ENCODE data around the gene DENND2A.
"Not testable (repeated sequence)": the region's sequence is repeated elsewhere in the genome, so short reads cannot be mapped to it uniquely, and the experiment has no call there.

DENND2A gene

GRCh38 chr7:140640727-140641523, at the start of gene DENND2A:
DENND2A (minus strand) TSS chr7:140640813; CDS start chr7:140602397, 38,416 bp downstream.
- peak within 1 kb of the TSS; percentile 28; the same call in 1 of the 2 replicates for H3K4me3 ChIP-seq (ENCODE audit: low read length)
- no peak for TF ChIP-seq ZNF274 (IDR thresholded peaks at IDR 0.05; ENCODE audit: low read depth, low read length)

DNA sequence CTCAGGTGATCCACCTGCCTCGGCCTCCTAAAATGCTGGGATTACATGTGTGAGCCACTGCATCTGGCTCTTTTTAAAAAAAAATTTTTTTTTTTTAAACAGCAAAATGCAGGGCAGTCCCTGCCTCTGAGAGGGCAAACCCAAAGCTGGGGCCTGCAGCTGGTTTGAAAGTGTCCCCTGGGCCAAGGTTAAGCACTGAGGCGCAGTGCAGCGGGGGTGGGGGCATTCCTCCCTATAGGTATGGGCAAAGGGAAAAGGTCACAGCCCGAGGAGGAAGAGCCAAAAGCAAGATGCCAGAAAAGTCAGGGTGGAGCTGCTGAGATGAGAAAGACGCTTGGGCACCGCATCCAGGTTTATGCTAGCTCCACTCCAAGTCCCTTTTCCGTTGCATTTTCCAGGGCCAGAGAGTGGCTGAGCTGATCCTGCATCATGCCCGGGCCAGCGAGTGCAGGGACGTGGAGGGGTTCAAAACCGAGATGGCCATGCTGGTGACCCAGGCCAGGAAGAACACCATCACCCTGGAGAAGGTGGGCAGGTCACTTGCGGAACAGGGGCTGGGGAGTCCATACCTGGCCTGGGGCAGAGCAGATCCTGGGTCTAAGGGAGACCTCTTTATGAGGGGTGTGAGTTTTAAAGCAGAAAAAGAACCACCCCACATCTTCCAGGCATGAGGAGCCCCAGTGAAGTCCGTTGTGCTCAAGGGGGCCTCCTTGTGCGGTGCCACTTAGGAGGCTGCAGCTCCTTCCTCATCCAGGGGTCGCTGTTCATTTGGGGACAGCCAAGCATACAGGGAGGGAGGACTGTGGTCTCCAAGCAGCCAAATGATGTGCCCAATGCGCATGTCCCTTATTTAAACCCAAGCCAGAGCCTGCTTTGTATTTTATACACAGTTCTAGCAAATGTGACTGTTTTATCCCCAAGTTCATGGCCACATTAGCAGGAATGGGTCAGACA, 48.9 kb upstream of the DENND2A start:
- no peak overlapping the region for H3K4me3 ChIP-seq (ENCODE audit: low read length)
- no peak for TF ChIP-seq ZNF274 (IDR thresholded peaks at IDR 0.05; ENCODE audit: low read depth, low read length)

DNA sequence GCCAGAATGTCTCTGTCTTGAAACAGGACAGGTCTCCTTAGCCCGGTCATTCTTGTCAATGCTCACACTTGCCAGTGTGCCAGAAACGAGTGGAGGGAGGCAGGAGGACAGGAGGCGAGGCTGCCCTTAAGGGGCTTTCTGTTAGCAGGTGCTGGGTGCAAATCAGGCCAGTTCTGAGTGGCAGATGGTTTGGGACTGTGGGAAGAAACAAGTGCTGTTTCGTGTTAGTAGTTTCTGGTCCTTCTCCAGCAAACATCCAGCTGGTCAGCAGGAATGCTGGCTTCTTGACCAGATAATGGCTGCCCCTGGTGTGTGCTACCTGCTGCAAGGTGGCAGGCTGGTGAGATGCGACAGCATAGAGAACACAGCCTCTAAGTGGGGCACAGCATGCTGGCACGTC, 47.7 kb upstream of the DENND2A start:
- no peak for TF ChIP-seq ZNF274 (IDR thresholded peaks at IDR 0.05; ENCODE audit: low read depth, low read length)

DNA sequence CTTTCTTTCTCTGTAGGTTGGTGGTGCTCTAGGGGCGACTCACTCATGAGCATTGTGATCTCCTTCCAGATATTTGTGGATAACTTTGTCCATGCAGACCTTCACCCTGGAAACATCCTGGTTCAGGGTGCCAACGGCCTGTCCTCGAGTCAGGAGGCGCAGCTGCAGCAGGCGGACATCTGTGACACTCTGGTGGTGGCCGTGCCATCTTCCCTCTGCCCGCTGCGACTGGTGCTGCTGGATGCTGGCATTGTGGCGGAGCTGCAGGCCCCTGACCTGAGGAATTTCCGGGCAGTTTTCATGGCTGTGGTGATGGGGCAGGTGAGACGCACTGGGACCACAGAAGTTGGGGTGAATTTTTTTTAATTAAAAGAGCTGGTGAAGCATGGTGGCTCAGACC, 46.3 kb upstream of the DENND2A start:
- no peak for TF ChIP-seq ZNF274 (IDR thresholded peaks at IDR 0.05; ENCODE audit: low read depth, low read length)
- H3K4me3 ChIP-seq (ENCODE audit: low read length): no peak overlapping the region

More for the DNA sequence above, 47.7 kb upstream of the DENND2A start:
- no peak overlapping the region for H3K4me3 ChIP-seq (ENCODE audit: low read length)

DNA sequence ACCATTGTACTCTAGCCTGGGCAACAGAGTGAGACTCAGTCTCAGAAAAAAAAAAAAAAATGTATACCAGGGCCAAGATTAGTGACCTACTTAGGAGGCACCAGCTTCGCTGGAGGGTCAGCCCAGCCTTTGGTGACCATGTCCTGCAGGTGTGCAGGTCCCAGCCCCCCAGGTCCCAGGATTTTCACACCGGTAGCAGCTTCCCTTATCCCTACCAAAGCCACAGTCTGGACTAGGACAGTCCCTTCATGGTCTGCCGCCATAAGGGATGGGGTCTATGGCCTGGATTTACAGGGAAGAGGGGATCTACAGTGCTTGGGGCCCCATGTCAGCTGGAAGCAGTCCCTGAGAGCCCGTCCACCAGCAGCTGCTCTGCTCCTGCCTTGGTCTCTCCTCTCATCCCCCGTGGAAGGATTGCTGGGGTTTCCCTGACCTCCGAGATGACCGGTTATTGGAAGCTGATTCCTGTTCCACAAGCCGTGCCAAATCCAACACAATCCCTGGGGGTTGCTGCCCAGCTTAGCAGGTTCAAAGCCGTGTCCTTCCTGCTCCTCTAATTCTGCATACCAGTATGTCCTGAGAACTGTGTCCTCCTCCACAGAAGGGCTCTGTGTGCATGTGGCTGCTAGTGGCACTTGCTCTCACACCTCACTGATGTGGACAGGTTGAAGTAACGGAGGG, 44.9 kb upstream of the DENND2A start:
- H3K4me3 ChIP-seq (ENCODE audit: low read length): no peak overlapping the region
- TF ChIP-seq ZNF274 (IDR thresholded peaks at IDR 0.05; ENCODE audit: low read depth, low read length): no peak

GRCh38 chr7:140684066-140684950, 43.7 kb upstream of the DENND2A start:
- TF ChIP-seq ZNF274 (IDR thresholded peaks at IDR 0.05; ENCODE audit: low read depth, low read length): no peak
- no peak overlapping the region for H3K4me3 ChIP-seq (ENCODE audit: low read length)

DNA sequence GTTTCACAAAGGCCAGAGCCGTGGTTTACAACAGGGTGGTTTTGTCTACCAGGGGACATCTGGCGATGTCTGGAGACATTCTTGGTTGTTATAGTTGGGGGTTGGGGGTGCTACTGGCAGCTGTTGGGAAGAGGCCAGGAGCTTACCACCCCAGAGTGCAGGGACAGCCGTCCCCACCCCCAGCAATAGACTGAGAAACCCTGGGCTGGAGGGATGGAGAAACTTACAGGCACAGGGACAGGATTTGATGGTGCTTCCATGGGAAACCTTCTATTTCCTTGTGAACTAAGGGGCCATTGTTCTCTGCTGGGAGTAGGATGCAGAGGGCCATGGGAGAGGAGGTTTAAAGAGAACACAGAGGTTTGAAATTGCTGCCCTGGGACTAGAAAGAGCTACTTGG, 43.0 kb upstream of the DENND2A start:
- no peak for TF ChIP-seq ZNF274 (IDR thresholded peaks at IDR 0.05; ENCODE audit: low read depth, low read length)
- no peak overlapping the region for H3K4me3 ChIP-seq (ENCODE audit: low read length)

- TF ChIP-seq ZNF274 (IDR thresholded peaks at IDR 0.05; ENCODE audit: low read depth, low read length): no peak
- no peak overlapping the region for H3K4me3 ChIP-seq (ENCODE audit: low read length)
Observed at GRCh38 chr7:140681766-140682165, 41.2 kb upstream of the DENND2A start.

GRCh38 chr7:140680886-140681285, 40.3 kb upstream of the DENND2A start:
- no peak for TF ChIP-seq ZNF274 (IDR thresholded peaks at IDR 0.05; ENCODE audit: low read depth, low read length)

DNA sequence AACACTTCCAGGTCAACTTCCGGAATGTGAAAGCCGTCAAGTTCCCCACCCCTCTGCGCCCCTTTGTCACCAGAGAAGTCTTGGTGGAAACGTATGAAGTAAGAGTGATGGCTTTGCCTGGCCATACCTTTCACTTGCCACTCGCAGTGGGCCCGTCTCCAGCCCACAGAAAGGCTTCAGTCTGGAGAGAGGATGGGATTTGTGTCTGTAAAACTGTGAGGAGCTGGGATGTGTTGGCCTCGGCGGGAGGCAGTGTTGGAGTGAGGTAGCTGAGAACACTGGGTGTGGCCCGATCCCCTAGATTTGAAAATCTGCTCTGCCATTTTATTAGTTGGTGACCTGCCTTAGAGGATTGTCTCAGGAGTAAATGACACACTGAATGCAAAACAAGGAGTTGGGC, 38.6 kb upstream of the DENND2A start:
- no peak overlapping the region for H3K4me3 ChIP-seq (ENCODE audit: low read length)
- TF ChIP-seq ZNF274 (IDR thresholded peaks at IDR 0.05; ENCODE audit: low read depth, low read length): no peak

More at GRCh38 chr7:140680886-140681285, 40.3 kb upstream of the DENND2A start:
- no peak overlapping the region for H3K4me3 ChIP-seq (ENCODE audit: low read length)

DNA sequence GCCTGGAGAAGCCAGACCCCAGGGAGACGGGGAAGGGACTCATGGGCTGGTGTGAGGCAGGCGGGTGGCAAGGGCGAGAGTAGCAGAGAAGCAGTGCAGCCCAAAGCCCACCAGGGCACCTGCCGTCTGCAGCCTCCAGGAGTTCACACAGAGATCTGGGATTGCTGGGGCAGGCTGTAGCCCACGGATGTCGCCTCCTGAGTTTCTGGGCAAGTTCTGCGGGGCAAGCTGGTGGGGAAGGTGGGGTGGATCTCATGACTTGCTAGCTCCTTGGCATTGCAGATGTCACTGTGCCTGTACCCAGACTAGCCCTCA, 38.2 kb upstream of the DENND2A start:
- no peak for TF ChIP-seq ZNF274 (IDR thresholded peaks at IDR 0.05; ENCODE audit: low read depth, low read length)
- H3K4me3 ChIP-seq (ENCODE audit: low read length): no peak overlapping the region

DNA sequence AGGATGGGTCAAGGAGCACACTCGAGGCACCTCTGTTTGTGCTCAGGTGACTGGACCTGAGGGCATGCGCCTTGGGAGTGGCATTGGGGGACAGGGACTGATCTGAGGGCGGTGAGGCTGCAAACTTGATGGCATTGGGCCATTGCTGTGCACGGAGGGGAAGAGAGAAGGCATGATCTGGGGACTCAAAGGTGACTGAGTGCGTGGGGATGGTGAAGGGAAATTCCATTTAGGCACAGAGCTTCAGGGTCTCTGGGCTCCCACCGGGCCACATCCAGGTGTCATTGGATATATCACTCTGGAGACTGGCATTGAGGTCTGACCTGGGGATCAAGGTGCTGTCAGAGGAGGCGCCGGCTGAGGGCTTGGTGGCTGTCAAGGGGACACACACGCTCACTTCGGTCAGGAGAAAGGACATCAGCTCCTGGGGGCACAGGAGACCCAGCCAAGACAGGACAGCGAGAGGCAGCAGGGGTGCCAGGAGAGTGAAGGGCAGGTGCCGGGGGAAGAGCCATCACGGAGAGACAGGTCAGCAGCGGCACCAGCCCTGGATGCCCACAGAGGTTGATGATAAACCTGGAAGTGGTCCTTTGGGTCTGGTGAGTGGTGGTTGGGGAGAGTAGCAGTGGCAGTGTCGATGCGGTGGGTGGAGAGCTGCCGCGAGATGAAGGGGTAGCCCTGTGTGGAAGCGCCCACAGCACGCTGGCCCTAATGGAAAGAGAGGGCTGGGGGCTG, 37.6 kb upstream of the DENND2A start:
- TF ChIP-seq ZNF274 (IDR thresholded peaks at IDR 0.05; ENCODE audit: low read depth, low read length): no peak
- no peak overlapping the region for H3K4me3 ChIP-seq (ENCODE audit: low read length)

GRCh38 chr7:140677496-140677895, 36.9 kb upstream of the DENND2A start:
- no peak for TF ChIP-seq ZNF274 (IDR thresholded peaks at IDR 0.05; ENCODE audit: low read depth, low read length)
- no peak overlapping the region for H3K4me3 ChIP-seq (ENCODE audit: low read length)

DNA sequence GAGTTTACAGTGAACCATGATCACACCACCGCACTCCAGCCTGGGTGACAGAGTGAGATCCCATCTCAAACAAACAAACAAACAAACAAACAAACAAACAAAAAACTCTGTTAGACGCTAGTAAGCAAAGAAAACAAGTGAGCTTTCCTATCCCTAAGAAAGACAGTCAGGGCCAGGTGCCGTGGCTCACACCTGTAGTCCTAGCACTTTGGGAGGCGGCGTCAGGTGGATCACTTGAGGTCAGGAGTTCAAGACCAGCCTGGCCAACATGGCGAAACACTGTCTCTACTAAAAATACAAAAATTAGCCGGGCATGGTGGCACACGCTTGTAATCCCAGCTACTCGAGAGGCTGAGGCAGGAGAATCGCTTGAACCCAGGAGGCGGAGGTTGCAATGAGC, 36.3 kb upstream of the DENND2A start:
- not testable (repeated sequence) for H3K4me3 ChIP-seq (ENCODE audit: low read length)

Measured in GM08714 (cell line).